NCI-H1436 treated with DMSO at 0.1 percent for 48 hours (cell line): ENCODE measurements around the gene ENKUR.
"Not testable (repeated sequence)": the region's sequence is repeated elsewhere in the genome, so short reads cannot be mapped to it uniquely, and the experiment has no call there.

Experiments used
- DNase-seq: peaks from one replicate; lab custom pipeline; 2025; lab: John Stamatoyannopoulos, UW

Gene ENKUR

GRCh38 chr10:24973163-24973562, 42.8 kb downstream of the ENKUR start:
- DNase-seq = no peak

- no peak for DNase-seq
These were observed 44.6 kb downstream of the ENKUR start for GRCh38 chr10:24971374-24971773.

- DNase-seq = no peak
These were observed 46.1 kb downstream of the ENKUR start for GRCh38 chr10:24969841-24970281.

GRCh38 chr10:24968951-24969350, 47.0 kb downstream of the ENKUR start:
- not testable (repeated sequence) for DNase-seq

- DNase-seq = no peak
These were observed 47.6 kb downstream of the ENKUR start for GRCh38 chr10:24968349-24968748.

GRCh38 chr10:24966962-24967481, 48.9 kb downstream of the ENKUR start:
- DNase-seq = no peak

- DNase-seq = no peak
These were observed 50.9 kb downstream of the ENKUR start for GRCh38 chr10:24965051-24965450.

- DNase-seq = no peak
These were observed 52.4 kb downstream of the ENKUR start for GRCh38 chr10:24963521-24964041.

- DNase-seq = no peak
These were observed 53.0 kb downstream of the ENKUR start for GRCh38 chr10:24962995-24963394.

GRCh38 chr10:24961582-24961981, 54.4 kb downstream of the ENKUR start:
- no peak for DNase-seq

GRCh38 chr10:24959382-24959730, 56.6 kb downstream of the ENKUR start:
- no peak for DNase-seq

GRCh38 chr10:24958721-24959381, 57.1 kb downstream of the ENKUR start:
- DNase-seq = no peak

GRCh38 chr10:24958091-24958720, 57.8 kb downstream of the ENKUR start:
- no peak for DNase-seq

GRCh38 chr10:24957624-24958051, 58.3 kb downstream of the ENKUR start:
- DNase-seq = not testable (repeated sequence)

- DNase-seq = no peak
These were observed 62.3 kb downstream of the ENKUR start for GRCh38 chr10:24953675-24954074.

GRCh38 chr10:24952707-24953645, 63.0 kb downstream of the ENKUR start:
- no peak for DNase-seq

- DNase-seq = no peak
These were observed 63.7 kb downstream of the ENKUR start, which contains the start of gene PRTFDC1 for GRCh38 chr10:24952143-24952706. Gene PRTFDC1 (minus strand): TSS chr10:24952606. CDS start chr10:24952575, 31 bp downstream.

- DNase-seq = peak; percentile 45
These were observed 64.5 kb downstream of the ENKUR start for GRCh38 chr10:24951201-24952142.

- DNase-seq = no peak
These were observed 65.5 kb downstream of the ENKUR start for GRCh38 chr10:24950439-24950838.

GRCh38 chr10:24949616-24950015, 66.3 kb downstream of the ENKUR start:
- no peak for DNase-seq
